ENCODE results near the gene UBE2G1. TPM values are rescaled to one million over a fixed set of nuclear protein-coding genes. Genes with fewer than 3 reads are reported as not detected.

The UBE2G1 gene
- total and polyA plus RNA-seq, 2 of the 13 experiments (the other 11 are each of a cell fraction or from before 2014, with no cell fraction given): 27.9 to 42.6 TPM

DNA sequence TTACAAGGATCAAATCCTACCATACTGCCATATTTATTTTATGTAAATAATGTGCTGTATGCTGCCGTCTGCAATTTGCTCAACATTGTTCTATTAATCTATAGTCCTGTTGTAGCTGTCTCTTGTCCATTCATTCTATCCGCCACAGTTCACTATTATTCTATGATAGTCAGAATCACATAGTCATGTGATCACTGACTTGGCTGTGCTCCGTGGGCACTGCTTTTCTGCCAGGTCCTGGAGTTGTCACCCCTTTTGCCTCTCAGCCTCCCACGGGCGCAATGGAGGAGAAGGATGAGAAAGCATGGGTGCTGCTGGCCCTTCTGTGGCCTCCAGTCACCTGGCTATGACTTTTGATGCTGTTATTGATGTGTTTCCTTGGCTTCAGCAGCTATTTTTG is 65.4 kb downstream of the UBE2G1 start:
- H3K9ac ChIP-seq (ENCODE audit: insufficient read depth, low read depth, low read length): no peak overlapping the region
- ATAC-seq: no peak
- no peaks in the 10 kb centered on the region for H3K4me1 ChIP-seq (ENCODE audit: insufficient read depth, low read length)
- no peak overlapping the region for H2AFZ ChIP-seq (ENCODE audit: low read length)
- intact Hi-C loops (cut with micrococcal nuclease; ENCODE audit: unreplicated experiment) (no loop called here), in situ Hi-C loops (cut with HindIII; ENCODE audit: extremely low pct_ligation_motif_present, low pct_unique_long_range_greater_than_20kb) (no loop called here)
- TF ChIP-seq, protein P1, sequence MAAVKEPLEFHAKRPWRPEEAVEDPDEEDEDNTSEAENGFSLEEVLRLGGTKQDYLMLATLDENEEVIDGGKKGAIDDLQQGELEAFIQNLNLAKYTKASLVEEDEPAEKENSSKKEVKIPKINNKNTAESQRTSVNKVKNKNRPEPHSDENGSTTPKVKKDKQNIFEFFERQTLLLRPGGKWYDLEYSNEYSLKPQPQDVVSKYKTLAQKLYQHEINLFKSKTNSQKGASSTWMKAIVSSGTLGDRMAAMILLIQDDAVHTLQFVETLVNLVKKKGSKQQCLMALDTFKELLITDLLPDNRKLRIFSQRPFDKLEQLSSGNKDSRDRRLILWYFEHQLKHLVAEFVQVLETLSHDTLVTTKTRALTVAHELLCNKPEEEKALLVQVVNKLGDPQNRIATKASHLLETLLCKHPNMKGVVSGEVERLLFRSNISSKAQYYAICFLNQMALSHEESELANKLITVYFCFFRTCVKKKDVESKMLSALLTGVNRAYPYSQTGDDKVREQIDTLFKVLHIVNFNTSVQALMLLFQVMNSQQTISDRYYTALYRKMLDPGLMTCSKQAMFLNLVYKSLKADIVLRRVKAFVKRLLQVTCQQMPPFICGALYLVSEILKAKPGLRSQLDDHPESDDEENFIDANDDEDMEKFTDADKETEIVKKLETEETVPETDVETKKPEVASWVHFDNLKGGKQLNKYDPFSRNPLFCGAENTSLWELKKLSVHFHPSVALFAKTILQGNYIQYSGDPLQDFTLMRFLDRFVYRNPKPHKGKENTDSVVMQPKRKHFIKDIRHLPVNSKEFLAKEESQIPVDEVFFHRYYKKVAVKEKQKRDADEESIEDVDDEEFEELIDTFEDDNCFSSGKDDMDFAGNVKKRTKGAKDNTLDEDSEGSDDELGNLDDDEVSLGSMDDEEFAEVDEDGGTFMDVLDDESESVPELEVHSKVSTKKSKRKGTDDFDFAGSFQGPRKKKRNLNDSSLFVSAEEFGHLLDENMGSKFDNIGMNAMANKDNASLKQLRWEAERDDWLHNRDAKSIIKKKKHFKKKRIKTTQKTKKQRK (IDR thresholded peaks at IDR 0.05; ENCODE audit: low read length): no peak
- TF ChIP-seq, protein P2, sequence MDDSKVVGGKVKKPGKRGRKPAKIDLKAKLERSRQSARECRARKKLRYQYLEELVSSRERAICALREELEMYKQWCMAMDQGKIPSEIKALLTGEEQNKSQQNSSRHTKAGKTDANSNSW (CRISPR knock-in tag; IDR thresholded peaks at IDR 0.05; ENCODE audit: borderline replicate concordance): no peak
- TF ChIP-seq ZFY (CRISPR knock-in tag; IDR thresholded peaks at IDR 0.05): no peak
- TF ChIP-seq MTF2 (CRISPR knock-in tag; IDR thresholded peaks at IDR 0.05; ENCODE audit: borderline replicate concordance): no peak
- TF ChIP-seq THYN1 (CRISPR knock-in tag; IDR thresholded peaks at IDR 0.05; ENCODE audit: borderline replicate concordance, low read depth): no peak
- TF ChIP-seq ZFP36L1 (CRISPR knock-in tag; IDR thresholded peaks at IDR 0.05): no peak
- TF ChIP-seq MBD4 (IDR thresholded peaks at IDR 0.05; ENCODE audit: borderline replicate concordance, low read length): no peak
- TF ChIP-seq FLYWCH1 (CRISPR knock-in tag; IDR thresholded peaks at IDR 0.05): no peak
- no peak for TF ChIP-seq PAX8 (CRISPR knock-in tag; IDR thresholded peaks at IDR 0.05; ENCODE audit: borderline replicate concordance)
- ChIA-PET POLR2A (no interaction called here), CTCF (ENCODE audit: low intra/inter-chr PET ratio, low total read pairs) (no interaction called here)
- peaks cover 16% of the 10 kb centered on the region for H3K79me2 ChIP-seq (ENCODE audit: insufficient read depth, low read length)
- H3K27ac ChIP-seq (ENCODE audit: extremely low read length, insufficient read depth, low read length): no peak overlapping the region
- no peak for DNase-seq (ENCODE audit: low spot score)
- peaks cover 6% of the 10 kb centered on the region for H4K20me1 ChIP-seq (ENCODE audit: insufficient read depth, low read length)
- no TSS peak for BruUV-seq (replicated peaks)
- no peaks in the 10 kb centered on the region for H3K9me3 ChIP-seq (ENCODE audit: low read length)
- FAIRE-seq: no peak
- no peaks in the 10 kb centered on the region for H3K27me3 ChIP-seq (ENCODE audit: control insufficient read depth in 1 of 2, insufficient read depth in 2 of 2, low read length in 2 of 2)
- no peak overlapping the region for H3K4me3 ChIP-seq (replicated peaks in 1 of 3; ENCODE audit: insufficient read depth in 1 of 3, low read depth in 2 of 3, low read length in 3 of 3)
- peaks cover 10 to 42% of the 10 kb centered on the region in 2 experiments; a peak in 4 of 5 replicates for H3K36me3 ChIP-seq (replicated peaks in 1 of 2; ENCODE audit: control insufficient read depth in 1 of 2, insufficient read depth in 2 of 2, low read length in 2 of 2)
- 98% methylated on average over 5 of the region's 5 CpGs for WGBS (ENCODE audit: low lambda C conversion rate)
- H3K4me2 ChIP-seq (ENCODE audit: low read depth, low read length): no peak overlapping the region

Measured in HepG2 (cell line).